ENCODE data around the gene CSMD2.

The CSMD2 gene

DNA sequence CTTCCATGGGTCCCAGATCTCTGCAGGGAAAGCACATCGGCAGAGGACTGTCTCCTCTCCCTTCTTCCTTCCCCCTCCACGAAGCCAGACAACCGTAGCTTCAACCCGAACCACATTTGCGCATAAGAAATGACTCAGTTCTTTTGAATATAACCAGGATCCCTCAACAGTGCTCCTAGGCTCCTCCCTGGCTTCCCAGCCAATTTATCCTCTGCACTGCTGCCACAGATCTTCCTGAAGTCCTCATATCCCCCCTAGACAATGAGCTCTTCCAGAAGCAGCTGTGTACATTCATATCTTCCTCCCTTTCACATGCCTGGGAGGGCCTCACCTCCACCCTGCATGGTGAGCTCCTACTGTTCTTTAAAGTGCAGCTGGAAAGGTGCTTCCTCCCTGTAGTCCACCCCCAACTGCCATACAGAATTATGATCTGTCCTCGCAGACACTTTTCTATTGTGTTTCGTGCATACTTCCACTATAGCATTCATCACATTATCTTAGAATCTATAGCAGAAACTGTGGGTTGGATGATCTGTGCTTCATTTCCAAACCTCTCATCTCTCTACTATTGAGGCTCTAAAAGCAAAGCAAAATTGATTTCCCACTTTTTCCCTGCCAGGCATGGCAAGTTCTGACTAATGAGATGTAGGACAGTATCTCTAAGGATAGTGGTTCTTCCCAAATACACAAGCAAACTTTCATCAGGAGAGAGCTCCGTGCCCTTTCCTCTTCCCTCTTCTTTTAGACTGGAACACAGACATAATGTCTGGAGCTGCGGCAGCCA lies 480.4 kb downstream of the CSMD2 start:
- DNase-seq (ENCODE audit: low read depth in 2 of 2): no peak

DNA sequence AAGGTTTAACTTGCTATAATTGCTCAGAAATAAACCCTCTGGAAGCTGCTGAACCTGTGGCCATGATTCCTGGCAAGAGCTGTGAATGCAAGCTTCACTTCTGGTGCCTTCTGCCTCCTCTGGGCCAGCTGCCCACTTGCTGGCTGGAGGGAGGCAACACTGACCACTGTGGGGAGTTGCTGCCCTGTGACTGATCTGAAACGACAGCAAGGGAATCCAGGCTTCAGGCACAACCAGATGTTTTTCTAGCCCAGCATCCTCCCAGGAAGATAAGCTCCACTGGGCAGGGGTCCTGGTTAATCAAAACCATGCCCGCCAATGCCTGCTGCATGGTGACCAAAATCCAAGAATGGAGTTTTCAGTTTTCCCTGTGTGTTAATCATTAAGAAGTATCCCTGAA lies 481.1 kb downstream of the CSMD2 start:
- no peak for DNase-seq (ENCODE audit: low read depth in 2 of 2)

GRCh38 chr1:33682371-33682770 lies 482.7 kb downstream of the CSMD2 start:
- DNase-seq (ENCODE audit: low read depth in 2 of 2): no peak

- DNase-seq (ENCODE audit: low read depth in 2 of 2): no peak
These were observed 484.7 kb downstream of the CSMD2 start for GRCh38 chr1:33680281-33680840.

DNA sequence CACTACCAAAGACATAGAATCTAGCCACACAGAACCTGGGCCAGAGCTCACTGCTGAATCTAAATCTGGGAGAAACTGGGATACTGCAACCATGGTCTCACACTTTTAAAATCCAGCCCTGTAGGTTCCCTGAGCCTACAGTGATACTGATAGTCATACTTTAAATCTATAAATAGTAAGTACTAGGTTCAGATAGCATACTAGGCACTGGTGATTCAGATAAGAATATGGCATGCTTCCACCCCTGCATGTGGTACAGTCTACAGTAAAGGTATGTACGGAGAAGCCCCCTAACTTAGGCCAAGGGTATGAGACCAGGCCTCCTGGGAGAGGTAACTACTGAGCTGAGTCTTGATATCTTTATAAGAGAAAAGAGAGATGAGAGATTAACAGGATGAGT lies 494.5 kb downstream of the CSMD2 start:
- DNase-seq (ENCODE audit: low read depth in 2 of 2): no peak

DNA sequence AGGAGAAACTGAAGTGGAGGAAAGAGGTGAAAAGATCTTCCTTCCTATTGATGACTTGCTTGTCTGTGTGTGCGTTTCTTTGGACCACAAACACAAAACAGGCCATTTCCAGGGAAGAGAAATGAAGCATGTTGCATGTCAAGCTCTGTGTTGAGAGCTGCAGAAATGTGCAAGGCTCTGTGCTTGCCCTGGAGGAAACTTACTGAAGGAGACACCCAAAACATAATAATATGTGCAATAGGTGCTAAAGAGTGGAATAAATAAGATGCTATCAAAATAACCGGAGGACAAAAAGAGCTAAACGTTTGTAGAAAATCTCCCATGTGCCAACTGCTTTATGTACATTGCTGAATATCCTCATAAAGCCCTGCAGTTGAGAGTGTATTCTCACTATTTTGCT lies 496.3 kb downstream of the CSMD2 start:
- DNase-seq (ENCODE audit: low read depth in 2 of 2): no peak

- no peak for DNase-seq (ENCODE audit: low read depth in 2 of 2)
These were observed 497.4 kb downstream of the CSMD2 start for GRCh38 chr1:33667386-33668282.

GRCh38 chr1:33666616-33667015 lies 498.4 kb downstream of the CSMD2 start:
- DNase-seq (ENCODE audit: low read depth in 2 of 2): no peak

GRCh38 chr1:33661811-33662454 lies 503.1 kb downstream of the CSMD2 start:
- no peak for DNase-seq (ENCODE audit: low read depth in 2 of 2)

GRCh38 chr1:33660956-33661355 lies 504.1 kb downstream of the CSMD2 start:
- DNase-seq (ENCODE audit: low read depth in 2 of 2): no peak

DNA sequence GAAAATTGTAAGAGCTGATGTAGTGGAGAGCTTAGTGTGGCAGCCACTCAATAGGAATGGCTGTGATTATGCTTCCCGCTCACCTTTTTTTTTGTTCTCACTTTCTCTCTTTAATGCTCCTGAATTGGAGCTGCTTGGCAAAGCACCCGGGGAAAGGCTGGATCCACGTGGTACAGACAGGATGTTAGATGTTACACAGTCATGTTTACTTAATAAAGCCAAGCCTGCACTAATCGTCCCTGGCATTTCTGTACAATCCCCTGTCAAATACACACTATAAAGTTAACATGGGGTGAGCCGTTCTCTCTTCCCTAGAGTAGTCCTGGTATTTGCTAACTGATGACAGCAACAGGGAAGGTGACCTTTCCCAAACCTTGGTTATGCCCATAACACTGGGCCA lies 504.8 kb downstream of the CSMD2 start:
- no peak for DNase-seq (ENCODE audit: low read depth in 2 of 2)

DNA sequence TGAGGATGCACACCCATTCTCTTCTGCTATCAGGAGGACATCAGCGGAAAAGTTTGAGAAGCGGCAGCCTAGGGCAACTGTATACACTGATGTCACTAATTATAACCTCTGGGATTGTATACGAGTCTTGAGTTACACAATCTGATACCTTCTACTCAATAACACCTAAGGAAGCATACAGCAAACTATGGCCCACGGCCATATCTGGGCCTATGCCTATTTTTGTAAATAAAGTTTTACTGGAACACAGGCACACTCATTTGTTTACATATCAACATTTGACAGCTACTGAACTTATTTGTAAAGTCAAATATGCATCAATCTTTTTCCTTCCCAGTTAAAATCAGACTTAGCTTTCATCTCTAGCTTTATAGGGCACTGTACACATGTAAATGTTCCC lies 505.4 kb downstream of the CSMD2 start:
- DNase-seq (ENCODE audit: low read depth in 2 of 2): no peak

- DNase-seq (ENCODE audit: low read depth in 2 of 2): no peak
These were observed 507.2 kb downstream of the CSMD2 start for GRCh38 chr1:33657833-33658232.

DNA sequence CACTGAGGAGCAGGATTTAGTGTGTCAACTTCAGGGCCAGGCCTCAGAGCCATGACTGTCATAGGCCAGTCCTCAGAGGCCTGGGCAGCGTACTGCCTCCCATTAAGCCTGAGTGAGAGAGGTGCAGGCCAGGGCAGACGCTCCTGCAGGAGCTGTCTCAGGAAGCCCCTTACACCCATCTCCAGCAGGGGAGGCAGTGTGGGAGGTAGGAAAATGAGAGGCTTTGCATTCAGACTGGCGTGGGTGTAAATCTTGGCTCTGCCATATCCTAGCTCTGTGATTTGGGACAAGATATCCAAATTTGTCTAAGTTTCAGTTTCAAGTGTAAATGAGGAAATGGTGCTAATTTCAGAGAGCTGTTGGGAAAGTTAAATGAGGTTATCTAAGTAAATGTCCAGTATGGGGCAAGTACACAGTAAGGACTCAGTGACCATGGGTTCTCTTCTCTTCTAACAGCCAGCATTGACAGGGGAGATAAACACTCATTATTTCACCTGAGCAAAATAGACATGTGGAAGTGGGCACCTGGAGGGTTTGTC lies 508.5 kb downstream of the CSMD2 start:
- no peak for DNase-seq (ENCODE audit: low read depth in 2 of 2)

DNA sequence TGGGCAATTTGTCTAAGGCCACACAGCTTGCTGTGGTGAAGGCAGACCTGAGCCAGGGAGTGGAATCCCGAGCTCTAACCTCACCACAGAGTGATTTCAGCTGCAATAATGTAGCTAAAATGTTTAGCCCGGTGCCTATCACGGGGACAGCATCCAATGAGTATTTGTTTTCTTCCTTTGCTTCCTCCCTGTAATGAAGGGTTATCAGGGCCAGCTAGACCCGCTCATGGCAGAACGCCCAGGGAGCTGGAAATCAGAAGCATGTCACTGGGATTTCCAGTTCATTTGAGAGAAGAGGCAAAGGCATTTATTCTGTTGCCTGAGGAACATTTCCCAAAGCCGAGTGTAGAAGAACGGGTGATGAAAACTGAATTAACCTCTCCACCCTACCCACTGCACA lies 509.5 kb downstream of the CSMD2 start:
- DNase-seq (ENCODE audit: low read depth in 2 of 2): no peak

GRCh38 chr1:33654267-33654834 lies 510.7 kb downstream of the CSMD2 start:
- DNase-seq (ENCODE audit: low read depth in 2 of 2): no peak

DNA sequence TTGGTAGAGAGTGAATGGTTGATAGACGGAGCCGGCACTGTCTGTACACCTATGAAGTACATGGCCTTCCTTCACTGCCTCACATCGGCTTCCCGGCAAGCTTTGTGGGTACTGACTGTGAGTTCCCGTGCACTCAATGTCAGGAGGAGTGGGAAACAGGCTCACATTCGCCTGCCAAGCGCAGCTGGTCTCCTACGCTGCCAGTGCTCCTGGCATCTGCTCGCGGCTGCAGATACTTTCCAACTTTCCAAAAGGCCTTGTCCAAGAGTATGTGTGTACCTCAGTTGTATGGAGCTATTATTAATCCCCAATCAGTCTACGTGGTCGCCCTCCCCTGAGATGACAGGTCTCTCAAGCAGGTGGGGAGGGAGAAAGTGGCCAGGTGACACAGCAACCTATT lies 511.8 kb downstream of the CSMD2 start:
- no peak for DNase-seq (ENCODE audit: low read depth in 2 of 2)

GRCh38 chr1:33650708-33651107 lies 514.3 kb downstream of the CSMD2 start:
- no peak for DNase-seq (ENCODE audit: low read depth in 2 of 2)

GRCh38 chr1:33649759-33650158 lies 515.3 kb downstream of the CSMD2 start:
- DNase-seq (ENCODE audit: low read depth in 2 of 2): no peak

DNA sequence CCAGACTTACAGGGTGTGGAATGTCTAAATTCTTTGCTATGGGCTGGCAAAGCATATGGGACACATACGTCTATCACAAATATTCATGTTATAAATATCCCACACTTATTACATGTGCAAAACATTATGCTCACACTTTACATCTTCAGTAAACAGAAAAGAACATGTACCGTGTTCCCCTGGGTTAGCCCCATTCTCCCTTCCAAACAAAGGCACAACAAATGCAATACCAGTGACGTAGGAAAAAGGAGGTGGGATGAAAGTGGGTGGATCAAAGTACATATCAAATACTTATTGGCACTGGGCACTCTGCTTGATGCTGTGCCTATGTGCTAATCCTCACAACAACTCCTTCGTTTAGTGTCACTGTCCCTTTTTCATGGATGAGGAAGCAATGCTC lies 521.8 kb downstream of the CSMD2 start:
- DNase-seq (ENCODE audit: low read depth in 2 of 2): no peak

DNA sequence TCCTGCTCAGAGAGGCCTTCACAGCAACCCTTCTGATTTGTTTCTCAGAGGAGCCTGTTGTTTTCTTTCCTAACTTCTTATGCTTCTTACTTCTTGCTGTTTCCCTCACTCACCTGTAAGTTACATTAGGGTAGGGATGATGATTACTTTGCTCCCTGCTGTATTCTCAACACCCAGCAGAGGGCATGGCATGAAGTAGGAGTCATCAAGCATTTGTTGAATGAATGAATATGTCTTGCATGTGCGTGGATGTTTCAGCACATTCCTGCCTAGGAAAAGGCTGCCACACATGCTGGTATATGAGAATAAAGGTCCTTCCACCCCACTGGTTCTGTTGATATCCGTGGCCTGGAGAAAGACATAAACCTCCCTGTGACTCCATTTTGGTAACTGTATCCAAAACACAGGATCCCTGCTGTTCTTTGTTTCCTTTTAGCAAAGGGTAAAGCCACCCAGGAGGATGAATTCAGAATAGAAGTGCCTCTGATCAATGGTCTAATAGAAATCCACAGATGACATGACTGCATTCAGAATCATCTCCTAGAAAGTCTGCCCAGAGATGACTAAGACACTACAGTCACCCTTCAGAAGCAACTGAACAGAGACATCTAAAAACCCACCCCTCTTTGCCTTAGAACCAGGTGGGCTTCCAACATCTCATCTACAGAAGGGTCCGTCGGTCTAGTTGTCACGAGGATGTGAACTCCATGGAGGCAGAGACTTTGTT lies 523.8 kb downstream of the CSMD2 start:
- DNase-seq (ENCODE audit: low read depth in 2 of 2): no peak

Measured in activated CD8-positive, alpha-beta memory T cell treated with anti-CD3 and anti-CD28 coated beads for 4 hours (primary cell).